NCI-H748 (cell line): ENCODE measurements around the gene CPB2.

Source experiments
- DNase-seq: peaks from one replicate; lab custom pipeline; 2025; ENCODE audit not compliant: unreplicated experiment; lab: John Stamatoyannopoulos, UW

Gene CPB2

GRCh38 chr13:46104868-46105267, at the start of gene CPB2:
Gene CPB2, minus strand, starts transcription at chr13:46105033. Its CDS starts 24 bp downstream, at chr13:46105009.
- DNase-seq: no peak

- DNase-seq: no peak
Observed at GRCh38 chr13:46154136-46154801, 49.4 kb upstream of the CPB2 start.

GRCh38 chr13:46152627-46153328, 47.9 kb upstream of the CPB2 start:
- no peak for DNase-seq

GRCh38 chr13:46150134-46150693, 45.4 kb upstream of the CPB2 start:
- DNase-seq: peak; percentile 30

- no peak for DNase-seq
Observed at GRCh38 chr13:46149272-46150133, 44.7 kb upstream of the CPB2 start.

- peak; percentile 81 for DNase-seq
Observed at GRCh38 chr13:46146898-46147297, 42.1 kb upstream of the CPB2 start.

- DNase-seq: no peak
Observed at GRCh38 chr13:46145950-46146349, 41.1 kb upstream of the CPB2 start.

GRCh38 chr13:46145135-46145534, 40.3 kb upstream of the CPB2 start:
- DNase-seq: peak; percentile 37

- DNase-seq: peak; percentile 78
Observed at GRCh38 chr13:46143184-46143701, 38.4 kb upstream of the CPB2 start.

- peak; percentile 90 for DNase-seq
Observed at GRCh38 chr13:46142776-46143175, 37.9 kb upstream of the CPB2 start.

- DNase-seq: no peak
Observed at GRCh38 chr13:46140044-46140443, 35.2 kb upstream of the CPB2 start.

- DNase-seq: no peak
Observed at GRCh38 chr13:46137627-46138317, 32.9 kb upstream of the CPB2 start.

- DNase-seq: no peak
Observed at GRCh38 chr13:46136688-46137087, 31.9 kb upstream of the CPB2 start.

GRCh38 chr13:46134961-46135522, 30.2 kb upstream of the CPB2 start:
- peak; percentile 97 for DNase-seq

- DNase-seq: no peak
Observed at GRCh38 chr13:46134494-46134893, 29.7 kb upstream of the CPB2 start.

GRCh38 chr13:46132109-46132508, 27.3 kb upstream of the CPB2 start:
- peak; percentile 52 for DNase-seq

GRCh38 chr13:46131705-46132104, 26.9 kb upstream of the CPB2 start:
- DNase-seq: peak; percentile 83

GRCh38 chr13:46129955-46130618, 25.3 kb upstream of the CPB2 start:
- DNase-seq: no peak

- DNase-seq: no peak
Observed at GRCh38 chr13:46129124-46129523, 24.3 kb upstream of the CPB2 start.
